GM23248 (cell line): Measurements from ENCODE around the gene ELMO1. TPM values are rescaled to one million over a fixed set of nuclear protein-coding genes. Genes with fewer than 3 reads are reported as not detected.

Experiments used
- DNase-seq: peaks from one replicate; pipeline ENCODE4 v3.0.0-alpha.2; 2015
- H2AFZ ChIP-seq: fragments of 200-600 bp; sonication (generic); 2 replicates; pipeline ENCODE4 v1.6.1; 2016; ENCODE audit warnings: antibody characterized with exemption
- H3F3A ChIP-seq: fragments of 200-600 bp; sonication (generic); 2 replicates; pipeline ENCODE4 v1.6.1; 2016; ENCODE audit warnings: mild to moderate bottlenecking, antibody characterized with exemption, mixed run types; ENCODE audit not compliant: insufficient read depth
- H3K27ac ChIP-seq: fragments of 200-600 bp; sonication (generic); 2 replicates; pipeline ENCODE4 v1.5.1; 2016; ENCODE audit warnings: mild to moderate bottlenecking
- H3K27me3 ChIP-seq: fragments of 200-600 bp; sonication (generic); replicated peaks from 2 replicates; pipeline ENCODE4 v1.6.1; 2016; ENCODE audit warnings: mild to moderate bottlenecking; ENCODE audit not compliant: insufficient read depth
- H3K36me3 ChIP-seq: fragments of 200-600 bp; sonication (generic); 2 replicates; pipeline ENCODE4 v1.6.1; 2016; ENCODE audit warnings: low read depth, mild to moderate bottlenecking
- H3K4me1 ChIP-seq: fragments of 200-600 bp; sonication (generic); 2 replicates; pipeline ENCODE4 v1.6.1; 2016; ENCODE audit warnings: mild to moderate bottlenecking; ENCODE audit not compliant: insufficient read depth
- H3K4me2 ChIP-seq: fragments of 200-600 bp; sonication (generic); one replicate; pipeline ENCODE4 v1.6.1; 2016; ENCODE audit warnings: mild to moderate bottlenecking; ENCODE audit not compliant: unreplicated experiment
- H3K4me3 ChIP-seq: fragments of 200-600 bp; sonication (generic); 2 replicates; pipeline ENCODE4 v1.5.1; 2016; ENCODE audit warnings: mild to moderate bottlenecking
- H3K79me2 ChIP-seq: fragments of 200-600 bp; sonication (generic); 2 replicates; pipeline ENCODE4 v1.6.1; 2016; ENCODE audit warnings: mild to moderate bottlenecking; ENCODE audit not compliant: insufficient read depth
- H3K9ac ChIP-seq: fragments of 200-600 bp; sonication (generic); 2 replicates; pipeline ENCODE4 v1.6.1; 2016; ENCODE audit warnings: mild to moderate bottlenecking
- H3K9me2 ChIP-seq: fragments of 200-600 bp; sonication (generic); 2 replicates; pipeline ENCODE4 v1.6.1; 2016; ENCODE audit warnings: mixed run types, mild to moderate bottlenecking, moderate library complexity; ENCODE audit not compliant: insufficient read depth
- H3K9me3 ChIP-seq: fragments of 200-600 bp; sonication (generic); one replicate; pipeline ENCODE4 v1.6.1; 2017; ENCODE audit warnings: low read depth
- H4K20me1 ChIP-seq: fragments of 200-600 bp; sonication (generic); 2 replicates; pipeline ENCODE4 v1.6.0; 2016; ENCODE audit not compliant: insufficient read depth
- EZH2 ChIP-seq: fragments of 200-600 bp; sonication (generic); IDR thresholded peaks from 2 replicates; pipeline ENCODE4 v1.6.1; 2018; ENCODE audit warnings: antibody characterized with exemption, mild to moderate bottlenecking; ENCODE audit not compliant: insufficient read depth, poor library complexity, severe bottlenecking
- EZH2phosphoT487 ChIP-seq: fragments of 200-600 bp; sonication (generic); IDR thresholded peaks from 2 replicates; pipeline ENCODE4 v1.6.1; 2018; ENCODE audit warnings: antibody characterized with exemption, moderate library complexity, mild to moderate bottlenecking, low read depth; ENCODE audit not compliant: insufficient read depth
- WGBS, 2 experiments: methylation state at CpG; one replicate each; pipeline ENCODE4 v1.1.6; 2015 to 2017; ENCODE audit warnings: low lambda C conversion rate in 2 of 2, low coverage in 1 of 2; ENCODE audit errors: missing lambda C conversion rate in 2 of 2; 5-methylcytosine and 5-hydroxymethylcytosine counted together
- in situ Hi-C: fragments of 300-500 bp; cut with MboI; formaldehyde crosslinking; loops from 2 replicates; pipeline ENCODE4 v1.15.0; 2020
- microRNA counts: library from miRNA; unstranded; fragments of <30 nt; microRNA quantifications from one replicate; lab custom pipeline; 2016
- microRNA-seq: library from miRNA; unstranded; fragments of <30 nt; microRNA quantifications from one replicate; pipeline ENCODE4, GENCODE V29; 2016; ENCODE audit warnings: borderline number of aligned reads
- polyA plus RNA-seq: library from polyadenylated mRNA; unstranded; fragments of >200 nt; fragmentation: Nextera tagmentation; extraction: Ambion mirVana; gene quantifications from 2 replicates; pipeline ENCODE4 v1.2.1, GENCODE V29; 2016
- small RNA-seq: library from RNA; depleted of rRNA; stranded (forward); fragments of <200 nt; gene quantifications from one replicate; pipeline ENCODE3, GENCODE V24; 2014; ENCODE audit warnings: low read depth, low replicate concordance
- total RNA-seq: library from RNA; depleted of rRNA; stranded (reverse); fragments of >200 nt; shearing (Covaris generic); gene quantifications from 2 replicates; pipeline ENCODE4 v1.2.3, GENCODE V29; 2014; rRNA removed

Gene ELMO1
- total and polyA plus RNA-seq, 2 experiments from 2014 or later = not detected

GRCh38 chr7:36806891-36807290, 641.8 kb downstream of the ELMO1 start:
- H3K4me2 ChIP-seq = no peak overlapping the region
- H3K9ac ChIP-seq = no peak overlapping the region
- no peaks in the 10 kb centered on the region for H3K36me3 ChIP-seq
- no peak for DNase-seq
- in situ Hi-C loops = no loop called here
- no peak overlapping the region for H3K4me3 ChIP-seq
- H4K20me1 ChIP-seq = no peaks in the 10 kb centered on the region
- WGBS, 2 experiments = 16 to 20% methylated on average over 2 of the region's 2 CpGs
- no peaks in the 10 kb centered on the region for H3K4me1 ChIP-seq
- no peak overlapping the region for H3K27ac ChIP-seq
- H3K9me3 ChIP-seq = no peaks in the 10 kb centered on the region
- H3K27me3 ChIP-seq = no peaks in the 10 kb centered on the region
- H3K9me2 ChIP-seq = no peaks in the 10 kb centered on the region
- no peak overlapping the region for H2AFZ ChIP-seq
- no peaks in the 10 kb centered on the region for H3K79me2 ChIP-seq
- TF ChIP-seq EZH2 (no peak), EZH2phosphoT487 (no peak)
- H3F3A ChIP-seq = no peaks in the 10 kb centered on the region

MicroRNA genes within 50 kb of the gene (microRNA counts, 767-probe panel; counts per million panel counts)
- 447 counts per million, percentile 86 among the panel's probes with 10 or more counts for microRNA hsa-miR-1200 (lab: Ali Mortazavi, UCI)

Small RNA genes within 50 kb of the gene (microRNA-seq; reads per million reads assigned to microRNA genes)
- gene MIR1200 = not detected

Small RNA genes within 50 kb of the gene (small RNA-seq; reads per million reads assigned to genes)
- gene MIR1200 (not detected), gene RF00019 (not detected), gene RF00432 (not detected), gene RNU6-565P (not detected)

Other genes with a start within 250 kb of the ELMO1 start
- gene GPR141, start 234.9 kb upstream of the ELMO1 start, total RNA-seq = not detected in 2 replicates
- gene GPR141, start 234.9 kb upstream of the ELMO1 start, polyA plus RNA-seq = not detected in 2 replicates